HG02852 (cell line): ENCODE measurements around the gene KCNC1.

Experiments used
- ATAC-seq: cut with Tn5 transposase; IDR thresholded peaks from one replicate; pipeline ENCODE4 v1.9.1; 2021; ENCODE audit warnings: mild to moderate bottlenecking, moderate library complexity; ENCODE audit not compliant: unreplicated experiment

Gene KCNC1

DNA sequence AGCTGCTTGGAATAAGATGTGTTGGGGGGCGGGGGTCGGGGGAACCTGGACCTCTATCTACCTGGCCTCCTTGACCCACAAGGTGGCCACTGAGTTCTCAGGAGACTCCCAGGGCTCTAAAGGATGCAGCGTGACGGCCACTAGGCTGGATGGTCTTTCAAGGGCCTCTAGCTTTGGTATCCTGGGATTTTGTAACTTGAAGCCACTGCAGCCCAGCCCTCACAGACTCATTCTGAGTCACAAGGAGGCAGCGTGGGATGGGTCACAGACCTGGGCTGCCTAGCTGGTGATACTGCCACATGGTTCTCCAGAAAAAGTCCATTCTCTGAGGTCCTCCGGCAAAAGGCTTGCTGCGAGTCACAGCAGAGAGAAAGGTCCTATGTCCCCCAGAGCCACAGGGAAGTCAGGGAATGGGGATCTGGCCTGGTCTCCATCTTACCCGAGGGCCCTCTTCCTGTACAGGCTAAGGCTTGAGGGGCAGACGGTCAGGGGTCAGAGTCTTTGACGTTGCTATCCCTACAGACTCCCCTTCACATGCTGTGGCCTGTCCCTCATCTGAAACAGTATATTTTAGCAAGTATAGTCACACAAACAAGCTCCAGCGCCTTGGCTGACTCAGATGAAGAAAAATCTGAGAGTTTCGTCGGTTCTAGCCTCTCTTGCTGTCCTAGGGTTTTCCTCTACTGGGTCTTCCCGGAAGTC, 52.4 kb downstream of the KCNC1 start:
- no peak for ATAC-seq

DNA sequence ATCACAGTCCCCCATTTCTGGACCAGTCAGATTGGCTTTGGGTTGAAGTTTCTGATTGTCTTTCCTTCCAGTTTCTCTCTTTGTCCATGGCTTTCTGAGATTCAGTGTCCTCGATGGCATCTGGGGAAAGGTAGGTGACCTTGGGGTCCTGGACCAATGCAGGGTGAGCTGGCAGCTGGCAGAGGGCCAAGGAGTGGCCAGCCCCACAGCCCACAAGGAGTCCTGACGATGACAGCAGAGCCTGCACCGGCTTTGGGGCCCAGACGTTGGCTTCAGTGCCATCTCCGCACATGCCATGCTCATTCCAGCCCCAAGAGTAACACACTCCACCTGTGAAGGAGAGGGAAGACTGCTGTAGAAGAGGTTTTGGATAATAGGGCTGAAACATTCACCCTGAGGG, 53.5 kb downstream of the KCNC1 start:
- ATAC-seq, result no peak

DNA sequence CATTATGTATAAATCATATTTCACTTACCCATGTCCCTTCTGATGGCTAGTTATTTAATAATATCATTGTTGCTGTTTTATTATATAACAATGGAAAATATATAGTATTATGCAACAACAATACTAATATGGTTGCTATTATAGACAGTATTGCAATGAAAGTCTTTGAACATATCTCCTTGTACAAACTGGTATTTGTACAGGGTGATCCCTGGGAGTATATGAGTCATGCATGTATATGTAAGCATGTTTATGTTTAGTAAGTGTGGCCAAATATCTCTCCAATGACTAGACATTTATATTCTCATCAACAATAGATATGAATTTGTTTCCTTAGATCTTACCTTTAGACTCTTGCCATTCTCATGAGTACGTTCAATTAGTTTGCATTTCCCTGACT, 55.9 kb downstream of the KCNC1 start:
- ATAC-seq, result no peak

DNA sequence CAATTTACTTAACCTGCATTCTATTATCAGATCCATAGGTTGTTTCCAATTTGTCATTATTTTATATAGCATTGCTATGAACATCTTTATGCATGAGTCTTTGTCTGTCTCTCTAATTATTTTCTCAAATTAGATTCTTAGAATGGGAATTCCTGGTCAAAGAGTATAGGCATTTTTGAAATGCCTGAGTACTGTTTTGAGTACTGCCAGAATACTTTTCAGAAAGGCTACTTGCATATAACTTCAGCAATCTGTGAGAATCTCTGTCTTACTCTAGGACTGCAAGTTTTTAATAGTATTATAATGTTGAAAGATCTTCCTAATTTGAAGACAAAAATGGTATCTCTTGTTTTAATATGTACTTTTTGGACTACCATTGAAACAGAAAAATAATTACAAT, 56.6 kb downstream of the KCNC1 start:
- ATAC-seq, result no peak

DNA sequence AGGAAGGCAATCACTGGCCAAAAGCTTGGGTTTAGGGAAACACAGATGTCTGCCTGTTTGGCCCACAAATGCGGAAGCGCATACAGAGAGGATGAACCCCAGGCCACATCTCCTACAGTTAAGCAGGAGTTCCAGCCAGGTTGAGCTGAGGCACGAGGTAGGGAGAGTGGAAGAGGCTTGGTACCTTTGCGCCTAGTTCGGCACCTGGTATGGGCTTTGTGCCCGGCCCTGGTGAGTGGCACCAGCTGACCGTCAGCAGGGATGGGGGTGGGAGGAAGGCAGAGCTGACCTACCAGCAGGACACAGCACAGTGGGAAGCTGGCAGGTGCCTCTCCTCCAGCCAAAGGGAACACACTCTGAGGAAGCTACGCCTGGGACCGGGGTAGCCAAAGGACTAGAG, 57.6 kb downstream of the KCNC1 start:
- no peak for ATAC-seq

DNA sequence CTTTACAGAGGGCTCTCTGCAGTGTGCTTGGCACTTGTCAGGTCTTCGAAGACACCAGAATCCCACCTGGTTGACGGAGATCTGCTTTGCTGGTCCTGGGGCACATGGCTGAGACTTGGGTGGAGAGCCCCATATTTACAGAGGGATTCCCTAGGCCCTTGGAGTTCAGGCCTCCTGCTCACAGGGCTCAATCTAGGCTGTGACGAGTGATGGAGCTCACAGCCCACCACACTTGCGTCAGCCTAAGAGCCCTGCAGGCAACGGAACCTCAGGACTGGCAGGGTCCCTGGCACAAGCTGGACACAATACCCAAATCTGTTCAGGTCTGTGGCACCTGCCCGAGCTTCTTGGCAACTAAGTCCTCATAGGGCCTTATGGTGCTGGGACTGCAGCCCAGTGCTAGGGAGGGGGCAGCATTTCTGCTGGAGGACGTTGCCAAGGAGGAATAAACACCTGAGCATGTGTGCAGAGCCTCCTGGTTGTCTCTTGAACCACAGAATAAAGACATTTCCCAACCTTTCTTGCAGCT, 59.1 kb downstream of the KCNC1 start:
- ATAC-seq, result no peak

DNA sequence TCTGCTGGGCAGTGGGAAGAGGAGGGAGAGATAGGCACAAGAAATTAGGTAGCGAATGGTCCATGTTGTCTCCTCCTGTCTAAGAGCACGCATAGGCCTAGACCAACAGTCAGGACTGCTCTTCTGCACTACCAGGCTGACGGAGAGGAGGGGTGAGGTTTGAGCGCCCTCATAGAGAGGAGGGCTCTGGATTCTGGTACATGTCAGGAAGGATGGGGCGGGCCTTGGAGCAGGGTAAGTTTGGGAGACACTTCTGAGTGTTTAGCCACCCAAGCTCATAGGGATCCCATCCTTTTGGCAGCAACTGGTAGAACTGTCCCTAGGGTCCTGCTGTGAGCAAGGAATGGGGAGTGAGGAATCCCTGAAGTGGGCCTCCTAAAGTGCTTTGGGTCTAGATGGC, 60.4 kb downstream of the KCNC1 start:
- no peak for ATAC-seq

DNA sequence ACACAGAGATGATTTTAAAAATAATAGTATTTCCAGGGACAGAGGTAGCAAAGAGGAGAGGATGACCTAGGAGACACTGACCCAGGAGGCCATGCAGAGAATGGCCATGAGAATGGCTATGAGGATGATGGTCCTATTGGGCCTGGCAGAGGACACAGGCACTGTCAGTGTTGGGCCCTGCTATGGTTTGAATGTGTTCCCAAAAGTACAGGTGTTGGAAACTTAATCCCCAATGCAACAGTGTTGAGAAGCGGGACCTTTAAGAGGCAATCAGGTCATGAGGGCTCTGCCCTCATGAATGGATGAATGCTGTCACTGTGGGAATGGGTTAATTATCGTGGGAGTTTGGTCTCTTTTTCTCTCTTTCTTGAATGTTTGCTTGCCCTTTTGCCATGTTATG, 61.6 kb downstream of the KCNC1 start:
- no peak for ATAC-seq

DNA sequence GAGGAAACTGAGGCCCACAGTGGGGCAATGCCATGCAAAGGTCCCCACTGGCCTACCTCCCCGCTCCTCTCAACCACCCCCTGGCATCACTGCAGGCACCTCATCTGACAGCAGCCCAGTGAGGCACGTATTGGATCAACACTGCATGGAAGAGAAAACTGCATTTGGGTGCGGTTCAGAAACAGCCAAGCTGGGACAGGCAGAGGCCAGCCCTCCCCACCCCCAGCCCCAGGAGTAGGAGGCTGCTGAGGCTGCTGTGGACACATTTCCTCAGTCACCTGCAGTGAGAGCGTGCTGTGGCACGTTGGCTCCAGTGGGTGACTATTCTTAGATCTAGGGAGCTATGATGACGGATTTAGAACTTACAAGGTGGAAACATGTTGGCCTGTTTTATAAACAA, 63.7 kb downstream of the KCNC1 start:
- ATAC-seq, result no peak

DNA sequence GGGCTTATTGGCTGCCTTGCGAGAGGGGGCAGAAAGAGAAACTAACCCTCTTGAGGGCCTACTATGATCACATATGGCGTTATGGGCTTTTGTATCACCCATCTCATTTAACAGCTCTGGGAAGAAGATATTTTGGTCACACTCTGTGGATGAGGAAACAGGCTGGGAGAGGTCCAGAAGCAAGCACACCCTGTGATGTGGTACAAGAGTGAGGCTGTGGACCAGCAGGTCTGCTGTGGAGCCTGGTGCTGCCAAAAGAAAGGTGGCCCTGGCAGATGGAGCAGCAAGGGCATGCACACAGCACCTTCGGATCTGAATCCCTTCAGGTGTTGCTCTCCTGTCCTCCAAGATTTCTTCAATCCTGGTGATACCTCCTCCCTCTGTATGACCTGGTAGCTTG, 64.1 kb downstream of the KCNC1 start:
- no peak for ATAC-seq

DNA sequence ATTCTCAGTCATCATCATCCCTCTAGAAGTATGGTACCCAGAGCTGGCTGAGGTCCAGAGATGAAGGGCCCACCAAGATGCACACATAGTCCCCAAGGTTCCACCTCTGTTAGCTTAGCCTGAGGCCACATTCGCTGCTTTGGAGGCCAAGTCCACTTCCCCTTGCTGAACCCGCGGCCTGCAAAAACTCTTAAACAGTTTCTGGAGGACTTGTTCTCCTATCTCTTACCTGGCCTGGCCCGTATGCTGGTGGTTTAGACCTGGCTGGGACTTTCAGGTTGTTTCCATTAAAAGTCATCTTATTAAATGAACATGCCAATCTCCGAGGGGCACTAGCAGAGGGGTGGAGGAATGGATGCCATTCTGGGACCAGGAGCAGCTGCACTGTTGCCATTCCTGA, 64.6 kb downstream of the KCNC1 start:
- ATAC-seq, result no peak

DNA sequence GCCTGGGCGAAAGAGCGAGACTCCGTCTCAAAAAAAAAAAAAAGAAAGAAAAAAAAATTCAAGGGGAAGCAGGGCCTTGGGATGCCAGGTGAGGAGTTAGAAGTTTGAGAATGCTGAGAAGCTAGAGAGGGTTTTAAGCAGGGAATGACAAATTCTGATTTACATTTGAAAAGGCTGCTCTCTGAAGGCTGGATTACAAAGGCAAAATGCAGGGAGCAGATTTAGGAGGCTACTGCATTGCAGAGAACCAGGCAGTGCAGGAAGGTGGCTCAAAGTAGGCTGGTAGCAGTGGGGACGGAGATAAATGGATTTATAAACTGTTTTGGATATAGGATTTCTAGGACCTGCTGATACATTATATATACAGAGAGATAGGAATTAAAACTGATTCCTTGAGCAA, 66.6 kb downstream of the KCNC1 start:
- ATAC-seq, result no peak

DNA sequence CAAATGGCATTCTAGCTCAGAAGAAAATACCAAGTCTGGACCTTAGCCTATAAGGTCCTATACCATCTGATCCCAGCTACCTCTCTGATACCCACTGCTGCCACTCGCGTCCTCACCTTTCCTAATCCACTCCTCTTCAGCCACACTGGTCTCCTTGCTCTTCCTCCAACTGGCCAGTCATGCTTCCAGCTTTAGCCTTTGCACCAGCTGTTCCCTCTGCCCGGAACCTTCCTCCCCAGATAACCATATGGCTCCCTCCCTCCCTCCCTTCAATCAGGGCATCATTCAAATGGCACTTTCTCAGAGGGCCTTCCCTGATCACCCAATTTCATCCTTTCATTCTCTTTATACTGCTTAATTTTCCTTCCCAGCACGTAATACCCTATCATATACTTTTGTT, 67.9 kb downstream of the KCNC1 start:
- no peak for ATAC-seq

DNA sequence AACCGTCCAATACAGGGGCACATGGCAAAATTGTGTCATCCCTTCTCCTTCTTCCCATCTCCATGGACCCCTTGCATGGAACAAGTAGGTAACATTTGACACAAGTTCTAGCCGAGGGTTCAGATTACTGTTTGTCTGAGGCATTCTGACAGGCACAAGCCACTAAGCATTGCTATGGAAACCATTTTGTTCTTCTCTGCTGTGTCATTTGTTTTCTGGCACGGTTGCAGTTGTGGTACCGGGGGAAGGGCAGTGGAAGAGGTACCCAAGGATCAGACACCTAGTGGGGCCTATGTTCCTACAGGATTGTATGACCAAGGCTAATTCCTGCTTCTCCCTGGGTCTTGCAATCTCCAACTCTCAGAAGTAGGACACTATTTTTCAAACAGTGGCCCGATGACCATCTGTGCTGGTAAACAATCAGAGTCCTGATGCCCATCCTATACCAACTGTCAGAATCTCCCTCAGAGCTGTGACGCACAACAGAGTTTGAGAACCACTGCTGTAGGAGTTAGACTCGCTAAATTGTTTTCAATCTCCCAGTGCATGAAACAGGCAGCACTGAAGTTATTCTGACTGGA, 69.3 kb downstream of the KCNC1 start:
- no peak for ATAC-seq

DNA sequence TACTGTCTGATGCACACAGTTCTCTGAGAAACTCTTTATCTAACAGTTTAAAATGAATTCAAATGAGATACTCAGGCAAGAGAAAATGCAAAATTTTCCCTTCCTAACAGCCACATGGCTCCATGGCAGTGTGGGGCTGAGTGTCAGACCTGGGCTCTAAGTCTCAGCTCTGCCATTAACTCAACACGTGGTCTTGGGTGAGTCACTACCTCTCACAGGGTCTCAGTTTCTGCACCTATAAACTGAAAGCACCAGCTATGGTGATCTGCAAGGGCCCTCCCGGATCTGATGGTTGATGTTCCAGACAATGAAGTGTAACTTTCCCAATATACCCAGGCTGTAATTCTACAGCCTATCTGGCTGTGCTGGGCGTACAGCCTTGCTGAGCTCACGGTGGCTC, 70.5 kb downstream of the KCNC1 start:
- no peak for ATAC-seq

DNA sequence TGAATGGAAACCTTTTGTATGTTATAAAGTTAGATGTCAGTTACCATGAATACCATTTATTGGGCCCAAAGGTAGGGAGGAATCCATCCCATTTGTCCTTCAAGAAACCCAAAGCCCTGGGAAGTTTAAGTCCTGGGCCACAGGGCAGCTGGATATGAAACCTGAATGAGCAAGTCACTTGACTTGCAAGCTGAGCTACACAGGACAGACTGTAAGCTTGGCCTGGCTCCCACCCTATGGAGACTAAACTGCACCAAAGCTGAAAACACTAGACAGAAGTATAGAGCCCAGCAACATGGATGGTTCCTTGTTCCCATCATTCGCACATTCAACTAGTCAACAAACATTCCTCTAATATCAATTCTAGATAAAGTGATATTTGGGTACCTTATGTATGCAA, 71.3 kb downstream of the KCNC1 start:
- no peak for ATAC-seq

DNA sequence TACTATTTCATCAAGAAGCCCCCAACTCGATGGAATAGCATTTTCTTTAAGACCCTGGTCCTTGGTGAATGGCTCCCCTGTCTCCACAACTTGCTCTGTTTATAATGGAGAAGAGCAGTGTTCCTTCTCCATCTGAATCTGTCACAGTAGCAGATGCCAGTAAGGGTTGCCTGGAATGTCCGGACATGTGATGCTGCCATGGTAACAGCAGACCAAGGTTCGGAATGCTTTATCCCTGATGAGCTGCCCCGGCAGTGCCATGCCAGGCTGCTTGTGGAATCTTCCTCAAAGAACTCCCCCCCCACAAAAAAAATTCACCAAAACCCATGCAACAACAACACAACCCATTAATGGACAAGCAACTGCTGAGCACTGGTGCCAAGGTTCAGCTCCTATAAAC, 72.5 kb downstream of the KCNC1 start:
- no peak for ATAC-seq

DNA sequence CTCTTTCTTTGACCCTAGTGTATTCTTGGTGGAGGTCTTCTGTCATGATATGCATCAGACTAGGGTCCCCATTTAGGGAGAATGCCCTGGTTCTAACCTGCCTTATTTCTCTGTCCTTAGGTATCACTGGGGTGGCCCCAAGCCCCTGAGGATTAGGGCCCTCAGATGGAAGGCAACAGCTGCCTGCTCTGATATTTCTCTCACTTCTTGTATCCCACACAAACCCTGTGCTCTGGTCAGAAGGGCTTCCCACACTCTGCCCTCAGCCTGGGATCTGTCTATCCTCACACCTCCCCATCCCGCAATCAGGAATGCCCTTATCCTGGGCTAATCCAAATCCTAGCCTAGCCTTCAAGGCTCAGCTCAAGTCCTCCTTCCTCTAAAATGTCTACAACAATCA, 75.5 kb downstream of the KCNC1 start:
- ATAC-seq, result no peak

DNA sequence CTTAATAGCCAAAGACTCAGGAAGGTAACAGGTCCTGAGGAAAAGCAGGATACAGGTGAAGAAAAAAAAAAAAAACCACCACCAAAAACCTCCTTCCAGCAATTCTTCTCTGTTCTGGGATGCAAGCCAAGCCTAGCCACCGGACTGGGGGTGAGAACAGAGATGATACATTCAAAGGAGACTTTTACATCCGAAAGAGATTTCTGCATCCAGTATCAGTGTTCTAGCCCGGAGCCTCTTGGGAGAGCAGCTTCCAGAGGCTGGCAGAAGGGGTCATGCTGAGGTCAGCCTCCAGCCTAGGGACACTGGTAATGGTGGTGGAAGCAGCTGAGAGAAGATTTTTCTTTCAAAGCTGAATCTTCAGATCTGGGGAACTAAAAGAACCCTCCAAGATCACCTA, 76.2 kb downstream of the KCNC1 start:
- ATAC-seq, result no peak

DNA sequence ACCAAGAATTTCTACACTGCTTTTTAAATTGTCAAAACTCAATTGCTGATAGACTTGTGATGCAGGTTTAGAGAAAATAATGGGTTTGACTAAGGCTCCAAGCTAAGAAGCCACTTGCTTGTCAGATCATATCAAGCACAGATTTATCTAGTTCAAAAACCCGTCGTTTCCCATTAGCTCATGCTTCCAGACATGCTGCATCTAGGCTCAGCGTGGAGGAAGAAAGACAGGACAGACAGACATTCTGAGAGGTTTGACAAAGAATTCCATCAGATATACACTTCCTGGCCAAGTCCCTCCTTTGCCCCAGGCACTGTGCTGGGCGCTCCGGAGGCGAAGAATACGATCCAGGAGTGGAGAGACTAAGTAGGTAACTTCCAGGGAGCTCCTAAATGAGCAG, 76.8 kb downstream of the KCNC1 start:
- ATAC-seq, result no peak

DNA sequence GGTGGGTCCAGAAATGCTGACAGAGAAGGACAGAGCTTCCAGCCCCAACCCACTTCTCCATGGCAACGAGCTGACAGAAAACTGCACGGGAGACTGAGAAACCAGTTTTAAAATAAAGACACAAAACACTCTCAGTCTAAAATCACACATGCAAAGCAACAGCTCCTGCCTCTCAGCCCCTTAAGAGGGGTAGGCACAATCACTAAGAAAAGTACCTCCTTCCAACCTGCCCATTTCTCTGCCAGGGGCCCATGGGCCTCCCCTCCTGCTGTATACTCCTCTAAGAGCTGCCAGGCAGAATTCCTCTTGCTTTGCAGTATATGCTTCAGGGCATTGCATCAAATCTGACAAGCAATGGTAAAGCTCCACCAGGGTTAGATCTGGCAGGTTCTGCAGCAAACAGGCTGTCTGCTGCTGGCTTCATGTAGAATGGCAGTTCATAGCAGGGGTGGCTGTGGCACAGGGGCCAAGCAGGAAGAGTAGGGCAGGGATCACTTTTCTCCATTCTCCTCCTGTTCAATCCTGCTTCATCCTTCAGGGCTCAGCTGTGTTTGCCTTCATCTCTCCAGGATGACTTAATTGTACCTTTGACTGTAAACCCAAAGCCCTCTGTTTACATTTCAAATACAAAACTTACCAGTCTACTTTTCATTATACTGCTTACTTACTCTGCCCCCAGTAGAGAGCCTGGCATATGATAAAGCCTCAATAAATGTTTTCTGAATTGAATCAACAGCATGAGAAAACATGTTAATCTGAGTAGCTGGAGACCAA, 77.7 kb downstream of the KCNC1 start:
- ATAC-seq, result no peak

DNA sequence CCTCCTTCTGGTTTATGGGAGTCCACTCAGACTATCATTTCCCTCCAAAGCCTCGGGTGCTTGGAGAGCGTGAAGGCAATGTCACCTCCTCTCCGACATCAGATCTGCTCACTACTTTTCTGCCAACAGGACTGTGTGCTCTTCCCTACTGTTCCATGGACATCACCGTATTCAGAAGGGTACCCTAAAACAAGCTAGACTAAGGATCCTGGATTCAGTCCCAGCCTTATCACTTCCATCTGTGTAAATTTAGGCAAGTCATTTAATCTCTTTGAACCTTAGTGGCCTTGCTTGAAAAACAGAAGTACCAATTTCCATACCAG, 78.2 kb downstream of the KCNC1 start:
- no peak for ATAC-seq
